GM12878 (cell line): Measurements from ENCODE around the gene GOLGA8Q. TPM values are rescaled to one million over a fixed set of nuclear protein-coding genes. Genes with fewer than 3 reads are reported as not detected.
"Not testable (repeated sequence)": the region's sequence is repeated elsewhere in the genome, so short reads cannot be mapped to it uniquely, and the experiment has no call there.

Experiments used
- ATAC-seq: fragments of 200-7000 bp; cut with Tn5 transposase; 3 replicates; pipeline ENCODE4 v1.9.1; 2020; ENCODE audit warnings: mild to moderate bottlenecking, moderate library complexity
- Bru-seq: library from RNA; stranded (reverse); fragments of 400-500 nt; gene quantifications from one replicate; lab custom pipeline; 2021; lab: Mats Ljungman, UMichigan
- BruChase-seq, 2 experiments: library from RNA; stranded (reverse); fragments of 400-500 nt; gene quantifications; one replicate each; lab custom pipeline; 2021; lab: Mats Ljungman, UMichigan
- BruUV-seq: library from RNA; stranded (reverse); fragments of 400-500 nt; replicated peaks from 2 replicates; lab custom pipeline; 2021; lab: Mats Ljungman, UMichigan
- CTCF ChIA-PET: fragments of 300-600 bp; sonication (Branson Sonifier 250); formaldehyde crosslinking; extraction: SDS; loops from one replicate; lab custom pipeline; 2021; ENCODE audit warnings: inconsistent platforms; lab: Yijun Ruan, JAX
- POLR2A ChIA-PET: fragments of 350-600 bp; formaldehyde crosslinking; extraction: SDS; loops from one replicate; lab custom pipeline; 2021; ENCODE audit warnings: inconsistent platforms; lab: Charles Lee
- RAD21 ChIA-PET: fragments of 300-600 bp; sonication (Branson Sonifier 250); formaldehyde crosslinking; loops from one replicate; lab custom pipeline; 2023; ENCODE audit warnings: antibody characterized with exemption; ENCODE audit not compliant: unreplicated experiment; lab: Charles Lee
- SMC1A ChIA-PET: fragments of 300-600 bp; sonication (Branson Sonifier 250); formaldehyde crosslinking; loops from one replicate; lab custom pipeline; 2023; ENCODE audit not compliant: unreplicated experiment, uncharacterized antibody; lab: Charles Lee
- DNase-seq: peaks from one replicate; pipeline ENCODE4 v3.0.0-alpha.2; 2011; ENCODE audit warnings: low read depth, low spot score
- FAIRE-seq: peaks from 3 replicates; lab custom pipeline; 2011; peaks lifted over from hg19 to GRCh38; lab: Jason Lieb, UNC
- H2AFZ ChIP-seq: 2 replicates; pipeline ENCODE4 v1.6.0; 2011; ENCODE audit warnings: low read depth, low read length, control low read depth; ENCODE audit not compliant: control insufficient read depth
- H3K27ac ChIP-seq: 2 replicates; pipeline ENCODE4 v1.5.1; 2011; ENCODE audit warnings: control low read depth; ENCODE audit not compliant: control insufficient read depth, insufficient read depth
- H3K27me3 ChIP-seq, 2 experiments: replicated peaks in 1 of 2; 2 replicates each; pipeline versions ENCODE4 v1.6.0 to v1.6.1; 2011; ENCODE audit warnings: low read length in 1 of 2; ENCODE audit not compliant: control insufficient read depth in 2 of 2, insufficient read depth in 2 of 2
- H3K36me3 ChIP-seq, 2 experiments: 2 replicates each; pipeline ENCODE4 v1.5.1; 2011; ENCODE audit warnings: low read length in 1 of 2; ENCODE audit not compliant: control insufficient read depth in 2 of 2, insufficient read depth in 2 of 2
- H3K4me1 ChIP-seq: 2 replicates; pipeline ENCODE4 v1.6.1; 2011; ENCODE audit warnings: mild to moderate bottlenecking, low read length, moderate library complexity, mixed read lengths; ENCODE audit not compliant: control insufficient read depth, insufficient read depth
- H3K4me2 ChIP-seq: 2 replicates; pipeline ENCODE4 v1.6.0; 2011; ENCODE audit warnings: control low read depth; ENCODE audit not compliant: control insufficient read depth, insufficient read depth
- H3K4me3 ChIP-seq: fragments of 200-600 bp; sonication (generic); 2 replicates; pipeline ENCODE4 v1.5.1; 2016
- H3K79me2 ChIP-seq: 2 replicates; pipeline ENCODE4 v1.6.0; 2011; ENCODE audit warnings: low read length; ENCODE audit not compliant: control insufficient read depth, insufficient read depth
- H3K9ac ChIP-seq: 2 replicates; pipeline ENCODE4 v1.8.0; 2011; ENCODE audit warnings: low read length, control low read depth, mixed read lengths; ENCODE audit not compliant: control insufficient read depth, insufficient read depth
- H3K9me3 ChIP-seq: replicated peaks from 3 replicates; pipeline ENCODE4 v1.5.1; 2011; ENCODE audit warnings: mild to moderate bottlenecking, low read length; ENCODE audit not compliant: control insufficient read depth, insufficient read depth
- H4K20me1 ChIP-seq: 2 replicates; pipeline ENCODE4 v1.6.0; 2011; ENCODE audit not compliant: control insufficient read depth, insufficient read depth
- WGBS: methylation state at CpG from one replicate; pipeline ENCODE4 v1.1.6; 2016; ENCODE audit warnings: low lambda C conversion rate; ENCODE audit not compliant: insufficient replicate concordance, insufficient coverage; ENCODE audit errors: missing lambda C conversion rate; 5-methylcytosine and 5-hydroxymethylcytosine counted together
- in situ Hi-C: fragments of 300-500 bp; cut with MboI; formaldehyde crosslinking; loops from 9 replicates; pipeline ENCODE4 v1.14.3; 2018; ENCODE audit warnings: mixed read lengths
- intact Hi-C: fragments of 100-400 bp; cut with micrococcal nuclease; formaldehyde crosslinking; loops from one replicate; pipeline ENCODE4 v1.14.2; 2022; ENCODE audit not compliant: unreplicated experiment
- long read RNA-seq, 2 experiments: library from polyadenylated mRNA; unstranded; transcript quantifications; one replicate each; pipeline ENCODE4 v2.0.0, GENCODE V29; 2019 to 2020
- polyA minus RNA-seq, 3 experiments: library from RNA; depleted of rRNA, polyadenylated mRNA; stranded (reverse); fragments of >200 nt; gene quantifications; 2 replicates each; pipeline ENCODE4 v1.2.3, GENCODE V29; 2011
- polyA plus RNA-seq, 11 experiments: library from polyadenylated mRNA; depleted of rRNA in 4 of 11; unstranded in 6 of 11; stranded (reverse) in 5 of 11; fragments of >200 nt; fragmentation: Nextera tagmentation in 4 of 11; fragmentation: Illumina TruSeq in 1 of 11; extraction: Ambion mirVana in 4 of 11; extraction: Trizol in 1 of 11; gene quantifications; 1 replicate in 1 of 11; 2 replicates in 10 of 11; pipeline versions ENCODE4 v1.2.1 to v1.2.3, GENCODE V29; 2011 to 2016; ENCODE audit warnings: inconsistent platforms in 2 of 11, missing spikeins in 2 of 11, low read depth in 1 of 11
- total RNA-seq, 4 experiments: library from RNA; depleted of rRNA in 3 of 4; stranded (reverse); fragments of >200 nt in 3 of 4; fragmentation: Illumina TruSeq in 1 of 4; extraction: Trizol in 1 of 4; gene quantifications; 2 replicates each; pipeline versions ENCODE4 v1.2.1 to v1.2.3, GENCODE V29; 2013 to 2021

Gene GOLGA8Q
- not detected in 2 replicates for total RNA-seq (2013; cell fraction: nucleolus; rRNA removed)
- total RNA-seq (2014; rRNA removed) (not detected in 2 replicates), total RNA-seq (2014; rRNA removed; fragmentation: Illumina TruSeq; extraction: Trizol) (0.09 TPM in 1 of 2 replicates, not detected in the other), total RNA-seq (2021) (not detected in 2 replicates), polyA plus RNA-seq (2011; rRNA removed) (0.04 TPM in 1 of 2 replicates, not detected in the other), polyA plus RNA-seq (2014; fragmentation: Illumina TruSeq; extraction: Trizol) (0.07 TPM in 1 of 2 replicates, not detected in the other), polyA plus RNA-seq (2014; fragmentation: Nextera tagmentation; extraction: Ambion mirVana) (not detected), polyA plus RNA-seq (2014; rRNA removed) (0.35 TPM in 1 of 2 replicates, not detected in the other), polyA plus RNA-seq (2016; fragmentation: Nextera tagmentation; extraction: Ambion mirVana) (not detected), polyA minus RNA-seq (2011; rRNA and poly(A)+ RNA removed) (not detected in 2 replicates), Bru-seq, nascent RNA (not detected), BruChase-seq, experiment 1, labeled RNA remaining after a 6-hour chase (percentile 13 among the genes with signal in this experiment), BruChase-seq, experiment 2, labeled RNA remaining after a 2-hour chase (percentile 8 among the genes with signal in this experiment)
- polyA plus RNA-seq (2011; ENCODE audit: low read depth): not detected
- polyA plus RNA-seq (2011; cell fraction: cytosol; rRNA removed): not detected in 2 replicates
- polyA plus RNA-seq (2011; cell fraction: nucleus; rRNA removed): not detected in 2 replicates
- not detected in 2 replicates for polyA plus RNA-seq (2012)
- not detected in 2 replicates for polyA minus RNA-seq (2011; cell fraction: cytosol; rRNA and poly(A)+ RNA removed)
- not detected in 2 replicates for polyA minus RNA-seq (2011; cell fraction: nucleus; rRNA and poly(A)+ RNA removed)
- long read RNA-seq, experiment 1: 0 reads
- long read RNA-seq, experiment 2: 0 reads

GRCh38 chr15:30551750-30552149 is at the start of gene GOLGA8Q:
Gene GOLGA8Q (plus strand): TSS chr15:30552050. CDS start chr15:30552078, 28 bp downstream.
- RAD21 ChIA-PET, FAIRE-seq, H3K9ac ChIP-seq, in situ Hi-C loops, H3K4me2 ChIP-seq, H3K27ac ChIP-seq, H3K4me3 ChIP-seq, ATAC-seq, POLR2A ChIA-PET, H2AFZ ChIP-seq, H3K4me1 ChIP-seq, intact Hi-C loops, BruUV-seq, H3K27me3 ChIP-seq, H3K9me3 ChIP-seq, CTCF ChIA-PET, H3K36me3 ChIP-seq, H4K20me1 ChIP-seq, SMC1A ChIA-PET, H3K79me2 ChIP-seq, DNase-seq: not testable (repeated sequence)
- 100% methylated on average over 2 of the region's 9 CpGs for WGBS

GRCh38 chr15:30502904-30503781 is 48.7 kb upstream of the GOLGA8Q start:
- in situ Hi-C loops: not testable (repeated sequence)

DNA sequence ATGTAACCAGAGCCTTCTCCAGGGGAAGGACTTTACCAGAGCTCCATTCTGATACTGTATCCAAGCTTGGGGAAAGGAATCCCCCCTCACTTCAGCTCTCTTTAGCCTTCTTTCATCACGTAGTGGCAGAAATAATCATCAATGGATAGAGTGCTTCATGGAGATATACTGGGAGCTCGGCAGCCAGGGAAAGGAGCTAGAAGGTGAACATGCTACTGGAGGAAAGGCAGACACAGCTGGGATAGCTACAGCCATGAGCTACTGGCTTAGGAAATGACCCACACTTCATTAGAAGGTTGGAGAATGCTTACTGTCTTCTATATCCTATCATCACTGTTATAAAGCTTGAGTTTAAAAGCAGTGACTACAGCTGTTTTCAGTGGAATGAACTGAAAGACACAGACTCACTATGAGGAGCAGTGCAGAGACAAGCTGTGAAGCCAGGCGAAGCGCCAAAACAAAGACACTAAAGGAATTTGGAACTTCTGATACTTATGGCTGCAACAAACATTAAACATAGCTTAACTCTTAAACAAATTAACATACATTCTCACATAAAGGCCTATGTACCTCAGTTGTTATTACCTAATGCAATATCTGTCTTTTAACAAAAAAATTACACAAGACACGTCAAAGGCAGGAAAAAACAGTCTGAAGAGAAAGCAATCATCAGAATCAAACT is 47.5 kb upstream of the GOLGA8Q start:
- ATAC-seq, H3K36me3 ChIP-seq, SMC1A ChIA-PET, intact Hi-C loops, H3K79me2 ChIP-seq, H3K4me1 ChIP-seq, H3K27ac ChIP-seq, CTCF ChIA-PET, H4K20me1 ChIP-seq, H2AFZ ChIP-seq, H3K4me3 ChIP-seq, H3K9me3 ChIP-seq, POLR2A ChIA-PET, FAIRE-seq, DNase-seq, BruUV-seq, H3K27me3 ChIP-seq, H3K9ac ChIP-seq, in situ Hi-C loops, RAD21 ChIA-PET, H3K4me2 ChIP-seq: not testable (repeated sequence)
- 58% methylated on average over 4 of the region's 5 CpGs for WGBS

More at GRCh38 chr15:30502904-30503781, 48.7 kb upstream of the GOLGA8Q start:
- ATAC-seq, H3K27ac ChIP-seq, CTCF ChIA-PET, intact Hi-C loops, RAD21 ChIA-PET, POLR2A ChIA-PET, H3K4me3 ChIP-seq, H3K79me2 ChIP-seq, H4K20me1 ChIP-seq, H3K36me3 ChIP-seq, H3K4me2 ChIP-seq, H3K9ac ChIP-seq, BruUV-seq, SMC1A ChIA-PET, H3K27me3 ChIP-seq, H3K4me1 ChIP-seq, DNase-seq, H3K9me3 ChIP-seq, FAIRE-seq, H2AFZ ChIP-seq: not testable (repeated sequence)
- 60% methylated on average over 2 of the region's 11 CpGs for WGBS
